8988T (cell line): ENCODE results near the gene NUP54.

Experiments
- DNase-seq: peaks from one replicate; pipeline ENCODE4 v3.0.0; 2011

The NUP54 gene

DNA sequence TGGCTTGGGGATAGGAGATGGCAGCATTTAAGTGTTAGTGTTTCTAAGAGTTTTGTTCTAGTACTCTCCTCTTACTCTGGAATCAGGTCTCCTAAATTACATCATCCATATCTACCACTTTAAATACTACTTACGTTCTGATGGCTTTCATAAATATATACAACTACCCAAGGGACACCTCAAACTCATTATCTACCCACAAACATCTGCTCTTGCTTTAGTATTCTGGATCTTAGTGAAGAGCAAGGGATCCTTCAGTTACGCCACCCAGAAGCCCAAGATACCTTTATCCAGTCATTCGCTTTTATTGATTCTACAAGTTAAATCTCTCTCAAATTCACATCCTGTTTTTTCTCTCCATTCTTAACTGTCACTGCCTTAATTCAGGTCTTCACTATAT is 7.0 kb downstream of the NUP54 start:
- DNase-seq = no peak

DNA sequence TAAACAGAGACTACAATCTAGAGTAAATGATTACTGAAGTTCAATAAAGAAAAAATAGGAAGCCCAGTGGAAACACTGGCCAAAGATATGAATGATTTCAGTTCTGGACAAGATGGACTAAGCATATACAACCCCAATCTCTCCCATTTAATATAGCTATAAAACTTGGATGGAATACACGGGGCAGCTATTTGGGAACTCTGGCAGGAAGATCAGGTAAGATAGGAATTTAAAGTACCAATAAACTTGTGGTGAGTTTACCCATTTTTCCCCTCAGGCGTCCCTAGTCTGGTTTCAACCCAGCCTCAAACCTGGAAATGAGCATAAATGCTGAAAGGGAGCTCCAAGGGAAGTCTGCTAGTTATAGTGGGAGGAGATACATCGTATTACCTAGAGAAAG is 20.4 kb downstream of the NUP54 start:
- no peak for DNase-seq

DNA sequence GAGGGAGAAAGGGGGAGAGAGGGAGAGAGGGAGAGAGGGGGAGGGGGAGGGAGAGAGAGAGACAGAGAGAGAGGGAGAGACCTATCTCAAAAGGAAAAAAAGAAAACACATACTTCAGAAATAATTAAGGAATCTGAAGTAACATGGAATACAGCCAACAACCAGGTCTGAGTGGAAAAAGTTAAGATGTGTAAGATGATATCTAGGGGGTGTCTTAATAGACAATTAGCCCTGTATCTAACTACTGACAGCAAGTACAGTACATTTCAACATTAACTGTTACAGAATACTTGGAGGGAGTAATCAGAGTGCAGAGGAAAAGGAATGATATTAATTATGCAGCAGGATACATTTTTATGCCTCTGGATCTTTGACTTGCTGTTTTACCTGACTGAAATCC is 22.4 kb downstream of the NUP54 start:
- no peak for DNase-seq

DNA sequence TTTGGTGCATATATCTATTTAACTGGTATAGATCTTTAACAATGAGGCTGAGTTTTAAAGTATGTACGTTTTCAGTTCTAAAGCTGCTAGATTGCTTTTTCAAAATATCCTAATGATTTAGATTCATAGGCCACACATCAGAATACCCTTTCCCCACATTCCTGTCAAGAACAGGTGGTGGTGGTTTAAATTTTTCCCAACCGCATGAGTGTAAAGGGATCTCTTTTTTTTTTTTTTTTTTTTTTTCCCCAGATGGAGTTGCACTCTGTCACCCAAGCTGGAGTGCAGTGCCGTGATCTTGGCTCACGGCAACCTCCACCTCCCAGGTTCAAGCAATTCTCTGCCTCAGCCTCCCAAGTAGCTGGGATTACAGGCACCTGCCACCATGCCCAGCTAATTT is 28.0 kb downstream of the NUP54 start:
- DNase-seq = no peak

DNA sequence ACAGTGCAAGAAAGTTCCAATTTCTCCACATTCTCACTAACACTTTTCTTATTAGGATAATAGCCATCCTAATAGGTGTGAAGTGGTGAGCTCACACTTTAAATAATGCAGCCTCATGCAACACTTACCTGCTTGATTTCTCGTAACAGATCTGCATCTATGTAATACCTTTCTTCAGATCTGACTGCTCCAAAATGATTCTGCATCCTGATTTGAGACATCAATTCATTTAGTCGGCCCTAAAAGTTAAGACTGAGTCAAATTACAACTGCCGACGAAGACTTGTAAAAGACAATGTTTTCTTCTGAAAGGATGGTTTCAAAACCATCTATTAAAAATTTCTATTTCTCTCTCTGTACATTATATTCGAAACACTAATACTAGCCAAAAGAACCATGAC is 30.7 kb downstream of the NUP54 start:
- no peak for DNase-seq

DNA sequence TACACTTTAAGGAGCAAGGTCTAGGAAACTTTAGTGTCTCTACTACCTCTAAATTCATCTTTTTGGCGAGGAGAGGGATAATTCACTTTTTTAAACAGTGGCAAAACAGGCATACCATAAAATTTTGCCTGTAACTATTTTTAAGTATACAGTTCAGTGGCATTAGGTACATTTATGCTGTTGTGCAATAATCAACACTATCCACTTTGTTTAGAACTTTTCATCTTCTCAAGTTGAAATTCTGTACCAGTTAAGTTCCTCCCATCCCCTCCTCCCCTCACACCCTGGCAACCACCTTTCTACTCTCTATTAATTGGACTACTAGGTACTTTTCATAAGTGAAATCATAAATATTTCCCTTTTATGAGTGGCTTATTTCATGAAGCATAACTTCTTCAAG is 31.4 kb downstream of the NUP54 start:
- DNase-seq = no peak

DNA sequence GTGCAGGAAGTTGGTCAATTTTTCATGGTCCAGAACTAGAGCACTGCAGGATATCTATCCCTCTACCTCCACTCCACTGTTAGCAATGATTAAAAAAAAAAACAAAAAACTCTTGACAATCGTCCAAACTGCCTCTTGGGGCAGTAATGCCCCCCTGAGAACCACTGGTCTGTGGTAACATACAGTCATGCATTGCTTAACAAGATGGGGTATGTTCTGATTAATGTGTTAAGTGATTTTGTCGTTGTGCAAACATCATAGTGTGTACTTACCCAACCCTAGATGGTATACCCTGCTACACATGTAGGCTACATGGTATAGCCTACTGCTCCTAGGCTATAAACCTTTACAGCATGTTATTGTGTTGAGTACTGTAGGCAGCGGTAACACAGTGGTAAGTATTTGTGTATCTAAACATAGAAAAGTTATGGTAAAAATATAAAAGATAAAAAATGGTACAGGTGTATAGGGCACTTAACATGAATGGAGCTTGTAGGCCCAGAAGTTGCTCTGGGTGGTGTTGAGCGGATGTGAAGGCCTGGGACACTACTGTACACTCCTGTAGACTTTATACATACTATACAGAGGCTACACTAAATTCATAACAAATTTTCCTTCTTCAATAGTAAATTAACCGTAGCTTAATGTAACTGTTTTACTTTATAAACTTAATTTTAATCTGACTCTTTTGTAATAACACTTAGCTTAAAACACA is 39.6 kb downstream of the NUP54 start:
- no peak for DNase-seq

DNA sequence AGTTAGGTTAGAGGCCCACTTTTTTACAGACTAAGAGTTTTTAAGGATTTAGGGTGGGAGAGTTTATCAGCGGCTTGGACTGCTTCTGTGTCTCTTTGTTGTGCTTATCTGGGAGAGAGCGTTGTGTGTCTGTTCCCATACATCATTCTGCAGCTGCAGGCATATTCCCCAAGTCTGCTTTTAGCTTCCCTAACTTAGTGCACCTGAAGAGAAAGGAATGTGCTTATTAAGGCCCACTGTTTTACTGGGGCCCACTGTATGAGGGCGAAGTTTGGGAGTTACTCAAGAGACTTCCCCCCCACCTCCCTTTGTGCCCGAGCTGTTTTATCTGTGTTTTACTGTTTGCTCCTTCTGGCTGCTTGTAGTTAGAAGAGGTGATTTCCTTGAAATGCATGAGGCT is 41.8 kb downstream of the NUP54 start:
- no peak for DNase-seq

DNA sequence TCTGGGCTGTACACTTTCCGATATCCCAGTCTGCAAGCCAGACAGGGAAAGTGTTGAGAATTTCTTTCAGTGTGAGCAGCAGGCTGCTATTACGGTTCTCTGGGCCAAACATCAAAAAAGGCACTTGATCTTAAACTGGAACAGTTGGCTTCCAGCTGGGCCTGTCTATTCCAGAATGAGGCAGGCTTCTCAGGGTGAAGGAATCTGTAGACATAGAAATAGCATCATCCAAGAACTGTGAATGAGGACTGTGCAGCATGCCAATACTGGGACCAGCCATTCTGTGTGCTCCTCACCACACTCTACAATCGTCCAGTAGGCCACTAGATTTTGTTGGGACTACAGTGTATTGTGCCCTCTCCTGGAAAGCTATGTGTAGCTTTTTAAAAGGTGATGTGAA is 42.5 kb downstream of the NUP54 start:
- no peak for DNase-seq

DNA sequence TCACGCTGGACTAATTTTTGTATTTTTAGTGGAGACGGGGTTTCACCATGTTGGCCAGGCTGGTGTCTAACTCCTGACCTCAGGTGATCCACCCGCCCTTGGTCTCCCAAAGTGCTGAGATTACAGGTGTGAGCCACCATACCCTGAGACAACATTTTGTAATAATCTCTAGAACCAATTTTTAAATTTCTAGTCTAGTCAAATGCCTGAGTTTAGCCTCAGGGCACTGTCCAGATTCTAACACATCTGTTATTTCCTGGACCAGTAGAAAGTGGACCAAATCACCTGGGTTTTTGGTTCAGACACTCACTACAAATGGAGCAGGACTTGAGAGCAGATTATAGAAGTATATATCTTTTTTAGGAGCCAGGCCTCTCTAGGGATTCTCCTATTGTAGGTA is 52.1 kb downstream of the NUP54 start:
- no peak for DNase-seq

DNA sequence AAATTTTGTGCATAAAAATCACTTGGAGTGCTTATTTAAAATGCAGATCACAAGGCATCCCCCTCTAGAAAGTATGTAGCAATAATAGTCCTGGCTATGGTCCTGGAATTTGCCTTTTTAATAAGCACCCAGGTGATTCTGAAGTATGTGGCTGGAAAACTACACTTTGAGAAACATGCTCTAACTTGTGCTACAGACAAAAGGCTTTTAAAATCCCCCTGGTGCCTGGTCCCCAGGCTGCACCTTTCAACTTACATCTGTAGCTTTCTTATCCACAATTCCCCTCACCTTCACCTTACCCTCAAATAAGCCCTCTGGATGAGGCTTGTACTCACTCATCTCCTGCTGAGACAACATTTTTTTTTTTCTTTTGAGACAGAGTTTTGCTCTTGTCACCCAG is 52.6 kb downstream of the NUP54 start:
- DNase-seq = no peak

DNA sequence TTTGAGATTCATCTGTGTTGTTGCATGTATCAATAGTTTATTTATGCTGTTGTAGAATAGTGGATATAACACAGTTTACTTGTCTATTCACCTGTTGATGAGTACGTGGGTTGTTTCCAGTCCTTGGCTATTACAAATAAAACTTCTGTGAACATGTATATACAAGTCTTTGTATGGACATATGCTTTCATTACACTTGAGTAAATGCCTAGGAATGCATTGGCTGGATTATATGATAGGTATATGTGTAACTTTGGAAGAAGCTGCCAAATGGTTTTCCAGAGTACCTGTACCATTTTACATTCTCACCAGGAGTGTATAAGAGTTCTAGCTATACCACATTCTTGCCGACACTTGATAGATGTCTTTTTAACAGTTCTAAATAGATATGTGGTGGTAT is 57.1 kb downstream of the NUP54 start:
- DNase-seq = no peak

DNA sequence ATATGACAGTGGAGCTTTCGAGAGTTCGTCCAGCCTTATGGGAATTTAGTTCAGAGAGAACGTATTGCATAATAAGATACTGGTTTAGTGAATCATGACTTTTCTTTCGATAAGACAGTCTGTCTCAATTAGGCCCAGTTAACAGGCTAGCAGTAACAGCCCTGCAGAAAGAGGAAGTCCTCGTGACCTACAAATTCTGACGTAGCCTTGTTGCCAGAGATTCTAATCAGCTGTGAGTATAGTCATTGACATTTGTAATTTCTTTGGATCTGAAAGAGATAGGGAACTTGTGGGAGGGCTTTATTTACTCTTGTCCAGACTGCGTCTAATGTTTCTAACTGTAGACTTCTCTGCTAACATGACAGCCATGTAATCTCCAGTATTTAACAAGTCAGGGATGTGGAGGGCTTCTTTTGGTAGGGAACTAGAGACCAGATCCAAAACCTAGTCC is 57.9 kb downstream of the NUP54 start:
- DNase-seq = no peak

DNA sequence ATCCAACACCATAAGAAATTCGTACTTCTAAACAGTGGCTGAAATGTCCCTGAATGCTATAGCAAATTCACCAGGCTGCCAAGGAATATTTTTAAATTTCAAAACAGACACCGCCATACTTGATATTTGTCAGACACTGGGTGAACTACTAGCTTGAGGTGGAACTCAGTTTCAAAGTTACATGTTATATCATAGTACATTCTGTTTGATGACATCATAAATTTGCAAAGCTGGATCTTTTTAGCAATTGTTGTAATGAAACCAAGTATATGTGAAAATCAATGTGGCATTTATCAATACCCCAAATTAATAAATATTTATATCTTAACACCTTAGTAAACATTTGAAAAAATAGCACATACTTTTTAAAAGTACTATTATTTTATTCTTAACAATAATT is 59.5 kb downstream of the NUP54 start:
- DNase-seq = no peak

DNA sequence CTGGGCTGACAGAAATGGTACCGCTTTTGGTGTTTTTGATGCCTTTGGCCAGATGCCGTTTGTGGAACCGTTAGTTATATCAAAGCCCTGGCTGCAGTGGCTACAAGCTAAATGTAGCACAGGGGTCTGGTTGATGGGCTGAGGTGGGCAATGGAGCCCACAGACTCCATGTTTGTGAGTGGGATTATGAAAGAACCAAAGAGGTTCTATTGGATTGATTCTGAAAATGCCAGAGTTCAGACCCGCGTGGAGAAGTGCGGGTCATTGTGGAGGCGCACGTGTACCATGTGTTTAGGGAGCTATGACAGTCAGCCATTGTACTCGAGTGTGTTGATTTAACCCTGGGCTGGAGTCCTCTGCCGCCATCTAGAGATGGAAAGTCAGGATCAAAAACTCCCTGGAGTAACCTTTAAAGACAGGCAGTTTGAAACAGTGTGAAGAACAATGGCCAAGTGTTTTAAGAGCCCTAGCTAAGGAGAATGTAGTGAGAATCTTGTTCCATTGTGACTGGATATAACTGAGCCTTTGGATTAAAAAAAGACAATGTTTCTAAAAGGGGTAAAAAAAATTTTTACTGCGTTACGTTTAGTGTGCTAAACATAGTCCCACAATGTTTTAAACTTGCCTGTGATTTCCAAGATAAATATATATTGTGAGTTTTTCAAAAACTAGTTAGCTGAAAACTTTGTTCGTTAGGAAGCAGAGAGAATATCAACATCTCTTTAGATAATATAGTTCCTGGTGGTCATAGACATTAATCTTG is 61.0 kb downstream of the NUP54 start:
- DNase-seq = no peak

DNA sequence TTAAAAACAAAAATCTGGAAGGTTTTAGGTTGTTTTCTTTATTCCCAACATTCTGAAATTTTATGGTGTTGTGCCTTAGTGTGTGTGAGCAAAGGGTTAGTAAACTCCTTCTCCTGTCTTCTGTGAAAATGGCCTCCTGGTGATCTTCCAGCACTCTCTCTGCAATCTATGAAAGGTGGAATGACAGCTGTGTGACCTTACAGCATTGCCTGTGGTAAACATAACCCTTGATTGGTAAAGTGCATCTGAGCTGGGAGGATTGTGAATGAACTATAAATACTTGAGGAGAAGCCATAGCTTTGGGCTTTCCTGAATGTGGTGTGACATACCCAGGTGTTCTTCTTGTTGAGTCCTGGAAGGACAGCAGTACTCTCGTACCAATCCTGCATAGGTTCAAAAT is 63.7 kb downstream of the NUP54 start:
- DNase-seq = no peak

DNA sequence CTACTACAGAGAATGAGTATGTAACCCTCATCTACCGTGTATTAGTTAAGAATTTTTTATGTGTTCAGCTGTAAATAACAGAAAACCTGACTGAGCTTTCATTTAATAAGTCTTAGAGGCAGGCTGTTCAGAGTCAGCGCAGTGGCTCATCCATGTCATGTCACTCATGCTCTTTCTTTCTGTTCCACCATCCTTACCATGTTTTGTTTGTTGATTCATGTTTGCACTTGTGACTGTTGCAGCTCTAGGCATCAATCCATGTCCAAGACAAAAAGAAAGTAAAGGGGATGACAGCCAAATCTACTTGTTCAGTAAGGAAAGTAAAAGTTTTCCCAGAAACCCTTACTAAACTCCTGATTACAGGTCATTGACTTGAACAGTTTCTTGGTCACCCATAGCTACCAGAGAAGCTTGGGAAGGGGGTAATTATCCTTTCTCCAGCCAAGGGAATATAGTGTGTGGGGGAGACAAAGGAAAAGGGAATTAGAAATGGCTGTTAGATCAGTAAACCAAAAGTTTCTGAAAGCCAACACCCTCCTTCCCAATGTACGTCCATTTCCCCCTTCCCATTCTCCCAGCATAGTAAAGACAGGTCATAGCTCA is 64.7 kb downstream of the NUP54 start:
- DNase-seq = no peak

DNA sequence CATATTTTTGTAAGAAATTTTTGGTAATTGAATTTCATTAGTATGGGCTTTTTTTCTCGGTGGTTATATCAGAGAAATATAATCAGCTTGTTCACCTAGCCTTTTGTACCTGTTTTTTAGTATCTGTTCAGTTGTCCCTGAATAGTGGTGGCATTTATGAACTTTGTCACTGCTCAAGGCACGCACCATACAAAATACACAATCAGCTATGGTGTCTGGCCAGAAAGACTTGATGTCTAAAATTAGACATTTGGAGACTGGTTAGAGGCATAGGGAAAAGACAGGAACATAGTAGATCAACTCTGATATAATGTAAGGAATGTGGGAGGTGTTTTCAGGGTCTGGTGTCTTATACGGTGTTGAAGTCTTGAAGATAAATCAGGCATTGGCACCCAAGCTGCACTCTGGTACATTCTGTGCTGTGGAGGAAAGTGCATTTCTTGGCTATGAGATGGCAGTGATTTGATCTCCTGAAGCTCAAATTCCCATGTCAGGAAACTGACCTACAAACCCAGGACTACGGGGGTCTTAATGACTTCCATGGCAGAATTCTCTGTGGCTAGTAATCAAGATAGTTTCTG is 70.1 kb downstream of the NUP54 start:
- DNase-seq = no peak

DNA sequence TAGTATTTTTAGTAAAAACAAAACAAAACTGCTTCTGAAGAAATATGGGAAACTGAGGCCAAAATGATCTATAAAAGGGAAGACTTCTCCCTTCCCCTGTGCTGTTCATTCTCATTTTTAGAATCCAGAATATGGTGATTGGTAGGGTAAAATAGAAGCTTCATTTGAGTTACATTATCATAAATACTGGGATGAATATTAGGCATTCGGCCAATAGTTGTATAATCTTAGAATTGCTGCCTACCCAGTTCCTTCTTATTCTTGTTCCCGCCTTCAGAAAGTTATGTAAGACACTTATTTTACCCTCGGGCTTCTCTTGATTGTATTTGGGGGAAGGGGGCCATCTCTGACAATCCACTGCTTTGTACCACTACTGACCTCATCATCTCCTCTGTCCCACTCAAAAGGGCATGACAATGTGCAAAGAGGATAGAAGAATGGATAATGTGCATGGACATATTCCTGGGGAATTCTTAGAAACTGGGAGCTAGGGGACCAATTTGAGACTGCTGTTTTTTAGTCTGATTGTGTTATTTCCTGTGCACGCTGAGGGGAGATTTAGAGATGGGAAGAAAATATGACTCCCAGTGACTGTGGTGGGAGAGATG is 73.1 kb downstream of the NUP54 start:
- DNase-seq = no peak

DNA sequence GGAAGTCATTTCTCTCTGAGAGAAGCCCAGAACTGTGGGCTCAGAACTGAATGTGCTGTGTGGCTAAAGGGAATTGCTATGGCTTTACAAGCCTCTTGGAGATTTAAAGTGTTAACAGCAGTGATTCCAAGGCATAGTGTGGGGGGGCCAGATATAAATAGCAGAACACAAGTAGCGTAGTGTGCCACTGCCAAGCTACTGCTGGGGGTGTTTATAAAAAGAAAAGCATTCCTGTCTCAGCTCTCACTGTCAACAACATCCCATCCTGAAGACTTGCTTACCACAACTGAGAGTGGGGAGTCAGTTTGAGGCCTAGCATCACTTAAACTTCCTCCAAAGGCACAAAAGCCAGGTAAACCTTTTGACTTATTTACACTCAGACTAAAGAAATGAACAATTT is 73.7 kb downstream of the NUP54 start, which contains the start of gene ART3:
ART3 (plus strand) TSS at position 242 of the 400 bp plus-strand sequence. CDS start 1,181 bp downstream, outside the sequence.
- DNase-seq = no peak

DNA sequence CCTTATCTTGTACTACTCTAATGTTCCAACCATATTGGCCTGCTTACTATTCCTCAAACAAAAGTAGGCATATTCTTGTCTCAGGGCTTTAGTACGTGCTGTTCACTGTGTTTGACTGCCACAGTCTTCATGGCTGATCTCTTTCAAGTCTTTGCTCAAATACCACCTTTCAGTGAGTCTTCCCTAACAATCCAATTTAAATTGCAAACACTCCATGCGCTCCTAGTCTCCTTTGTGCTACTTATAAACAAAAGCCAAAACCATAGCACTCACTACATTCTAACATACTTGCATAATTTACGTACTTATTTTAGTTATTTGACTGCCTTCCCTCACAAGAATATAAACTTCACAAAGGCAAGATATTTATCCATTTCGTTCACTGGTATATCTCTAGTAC is 75.4 kb downstream of the NUP54 start:
- no peak for DNase-seq

DNA sequence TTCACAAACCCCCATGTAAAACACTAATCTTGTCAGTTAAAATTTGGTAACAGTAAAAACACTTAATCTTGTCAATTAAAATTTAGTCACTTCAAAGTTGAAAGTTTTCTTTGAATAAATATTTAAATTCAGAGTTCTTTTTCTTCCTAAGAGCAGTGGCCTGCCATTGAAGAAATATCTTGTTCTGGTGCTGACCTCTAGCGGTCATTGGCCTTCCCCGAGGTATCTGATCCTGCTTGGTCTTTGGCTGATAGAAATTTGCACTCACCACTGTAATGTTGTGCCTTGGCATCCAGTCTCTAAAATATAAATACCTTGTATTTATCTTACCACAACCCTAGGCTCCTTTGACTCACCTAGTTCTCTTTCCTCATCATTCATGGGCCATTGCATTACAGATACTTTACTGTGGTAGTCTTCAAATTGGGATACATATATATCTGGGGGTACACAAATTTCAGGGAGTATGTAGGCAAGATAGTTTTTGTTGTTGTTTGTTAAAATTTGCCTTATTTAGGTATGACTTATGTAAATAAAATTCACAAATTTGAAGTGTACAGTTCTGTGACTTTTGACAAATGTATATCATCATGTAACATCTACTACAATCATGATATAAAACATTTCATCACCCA is 80.4 kb downstream of the NUP54 start:
- peak; percentile 23 for DNase-seq

DNA sequence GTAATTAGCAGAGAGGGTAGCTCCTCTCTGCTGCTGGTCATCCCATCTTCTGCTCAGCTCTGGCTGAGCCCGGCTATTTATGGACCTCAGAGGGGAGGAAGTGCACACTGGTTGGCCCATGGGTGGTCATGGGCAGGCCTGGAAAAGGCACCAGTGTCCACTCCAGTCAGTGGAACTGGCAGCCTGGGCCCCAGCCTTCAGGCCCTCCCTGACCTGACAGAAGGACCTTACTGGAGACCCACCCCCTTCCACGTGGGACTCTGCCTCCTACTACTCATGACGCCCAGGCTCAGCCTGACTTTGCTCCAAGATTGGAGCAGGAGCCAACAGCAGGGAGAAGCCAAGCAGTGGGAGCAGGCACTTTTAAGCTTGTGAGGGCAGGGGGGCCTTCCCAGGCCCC is 81.7 kb downstream of the NUP54 start:
- DNase-seq = no peak
